ENCODE measurements around the gene PSMD1.

The PSMD1 gene

DNA sequence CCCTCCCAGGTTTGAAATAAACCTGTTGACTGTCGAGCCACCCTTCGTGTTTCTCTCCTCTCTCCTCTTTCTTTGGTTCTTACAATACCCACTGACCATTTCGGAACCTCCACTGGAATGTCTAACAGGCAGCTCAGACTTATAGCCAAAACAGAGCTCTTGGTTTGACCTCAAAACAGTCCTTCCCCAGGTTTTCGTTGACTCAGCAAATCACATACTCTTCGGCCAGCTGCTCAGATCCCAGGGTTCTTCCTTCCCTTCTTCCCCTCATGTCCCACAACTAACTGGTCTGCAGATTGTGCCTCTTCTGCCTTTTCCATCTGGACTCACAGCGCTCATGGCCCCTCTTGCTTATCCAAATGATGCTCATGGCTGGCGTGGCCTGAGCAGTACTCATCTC, 146.4 kb downstream of the PSMD1 start:
- Histone ChIP-seq H3K36me3 (ENCODE audit: control insufficient read depth, low read length) (no peaks in the 10 kb centered on the region), H4K20me1 (ENCODE audit: control insufficient read depth, insufficient read depth, low read depth, low read length) (no peaks in the 10 kb centered on the region), H3K27ac (ENCODE audit: low read depth, low read length) (no peak overlapping the region), H3F3A (ENCODE audit: control insufficient read depth, insufficient read depth) (peaks cover 4% of the 10 kb centered on the region; the same call in 1 of the 2 replicates), H3K9me3 (ENCODE audit: control insufficient read depth, insufficient read depth, low read length) (no peaks in the 10 kb centered on the region), H3K27me3 (ENCODE audit: control insufficient read depth, low read length) (no peaks in the 10 kb centered on the region), H3K4me2 (ENCODE audit: low read length) (no peak overlapping the region), H3K4me1 (ENCODE audit: control insufficient read depth, low read length) (peaks cover 13% of the 10 kb centered on the region), H3K79me2 (ENCODE audit: control insufficient read depth, low read length) (no peaks in the 10 kb centered on the region; the same call in 1 of the 2 replicates), H3K9me2 (replicated peaks; ENCODE audit: control insufficient read depth, low read length) (no peaks in the 10 kb centered on the region), H3K4me3 (ENCODE audit: low read length) (no peak overlapping the region)
- no peak for TF ChIP-seq EZH2phosphoT487 (IDR thresholded peaks at IDR 0.05; ENCODE audit: borderline replicate concordance, low read length)
- TF ChIP-seq, protein P1, sequence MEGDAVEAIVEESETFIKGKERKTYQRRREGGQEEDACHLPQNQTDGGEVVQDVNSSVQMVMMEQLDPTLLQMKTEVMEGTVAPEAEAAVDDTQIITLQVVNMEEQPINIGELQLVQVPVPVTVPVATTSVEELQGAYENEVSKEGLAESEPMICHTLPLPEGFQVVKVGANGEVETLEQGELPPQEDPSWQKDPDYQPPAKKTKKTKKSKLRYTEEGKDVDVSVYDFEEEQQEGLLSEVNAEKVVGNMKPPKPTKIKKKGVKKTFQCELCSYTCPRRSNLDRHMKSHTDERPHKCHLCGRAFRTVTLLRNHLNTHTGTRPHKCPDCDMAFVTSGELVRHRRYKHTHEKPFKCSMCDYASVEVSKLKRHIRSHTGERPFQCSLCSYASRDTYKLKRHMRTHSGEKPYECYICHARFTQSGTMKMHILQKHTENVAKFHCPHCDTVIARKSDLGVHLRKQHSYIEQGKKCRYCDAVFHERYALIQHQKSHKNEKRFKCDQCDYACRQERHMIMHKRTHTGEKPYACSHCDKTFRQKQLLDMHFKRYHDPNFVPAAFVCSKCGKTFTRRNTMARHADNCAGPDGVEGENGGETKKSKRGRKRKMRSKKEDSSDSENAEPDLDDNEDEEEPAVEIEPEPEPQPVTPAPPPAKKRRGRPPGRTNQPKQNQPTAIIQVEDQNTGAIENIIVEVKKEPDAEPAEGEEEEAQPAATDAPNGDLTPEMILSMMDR (IDR thresholded peaks at IDR 0.05; ENCODE audit: low read depth, low read length, poor library complexity, severe bottlenecking) = no peak

GRCh38 chr2:231204146-231204545, 147.5 kb downstream of the PSMD1 start:
- H3K9me2 ChIP-seq (replicated peaks; ENCODE audit: control insufficient read depth, low read length) = no peaks in the 10 kb centered on the region
- no peak overlapping the region for H3K27ac ChIP-seq (ENCODE audit: low read depth, low read length)
- H3K4me1 ChIP-seq (ENCODE audit: control insufficient read depth, low read length) = peaks cover 16% of the 10 kb centered on the region
- H3K4me2 ChIP-seq (ENCODE audit: low read length) = no peak overlapping the region
- peaks cover 4% of the 10 kb centered on the region; the same call in 1 of the 2 replicates for H3F3A ChIP-seq (ENCODE audit: control insufficient read depth, insufficient read depth)
- no peaks in the 10 kb centered on the region for H4K20me1 ChIP-seq (ENCODE audit: control insufficient read depth, insufficient read depth, low read depth, low read length)
- no peaks in the 10 kb centered on the region for H3K9me3 ChIP-seq (ENCODE audit: control insufficient read depth, insufficient read depth, low read length)
- H3K27me3 ChIP-seq (ENCODE audit: control insufficient read depth, low read length) = no peaks in the 10 kb centered on the region
- no peaks in the 10 kb centered on the region; the same call in 1 of the 2 replicates for H3K79me2 ChIP-seq (ENCODE audit: control insufficient read depth, low read length)
- H3K4me3 ChIP-seq (ENCODE audit: low read length) = no peak overlapping the region
- TF ChIP-seq EZH2phosphoT487 (IDR thresholded peaks at IDR 0.05; ENCODE audit: borderline replicate concordance, low read length) = no peak
- TF ChIP-seq, protein P1 (IDR thresholded peaks at IDR 0.05; ENCODE audit: low read depth, low read length, poor library complexity, severe bottlenecking) = no peak
- H3K36me3 ChIP-seq (ENCODE audit: control insufficient read depth, low read length) = no peaks in the 10 kb centered on the region

DNA sequence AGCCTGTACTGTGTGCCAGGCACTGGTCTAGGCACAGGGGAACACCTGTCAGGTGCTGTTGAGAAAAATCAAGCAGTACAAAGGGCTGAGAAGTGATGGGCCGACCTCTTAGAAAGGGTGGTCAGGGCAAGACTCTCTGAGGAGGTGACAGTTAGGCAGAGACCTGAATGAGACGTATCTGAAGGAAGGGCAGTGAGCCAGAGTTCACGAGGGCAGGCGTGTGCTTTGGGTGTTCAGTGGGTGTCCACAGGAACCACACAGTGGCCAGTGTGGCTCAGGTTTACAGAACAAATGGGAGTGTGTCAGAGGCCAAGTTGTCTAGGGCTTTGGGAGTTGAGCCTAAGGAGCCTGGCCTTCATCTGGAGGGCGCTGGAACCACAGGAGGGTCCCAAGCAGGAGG, 147.9 kb downstream of the PSMD1 start:
- Histone ChIP-seq H3F3A (ENCODE audit: control insufficient read depth, insufficient read depth) (peaks cover 4% of the 10 kb centered on the region; the same call in 1 of the 2 replicates), H3K4me1 (ENCODE audit: control insufficient read depth, low read length) (peaks cover 14% of the 10 kb centered on the region), H3K79me2 (ENCODE audit: control insufficient read depth, low read length) (no peaks in the 10 kb centered on the region), H3K4me2 (ENCODE audit: low read length) (no peak overlapping the region), H3K9me3 (ENCODE audit: control insufficient read depth, insufficient read depth, low read length) (no peaks in the 10 kb centered on the region), H3K36me3 (ENCODE audit: control insufficient read depth, low read length) (no peaks in the 10 kb centered on the region), H3K4me3 (ENCODE audit: low read length) (no peak overlapping the region), H3K9me2 (replicated peaks; ENCODE audit: control insufficient read depth, low read length) (no peaks in the 10 kb centered on the region), H3K27ac (ENCODE audit: low read depth, low read length) (no peak overlapping the region), H3K27me3 (ENCODE audit: control insufficient read depth, low read length) (no peaks in the 10 kb centered on the region), H4K20me1 (ENCODE audit: control insufficient read depth, insufficient read depth, low read depth, low read length) (no peaks in the 10 kb centered on the region)
- TF ChIP-seq, protein P1 (IDR thresholded peaks at IDR 0.05; ENCODE audit: low read depth, low read length, poor library complexity, severe bottlenecking) = no peak
- TF ChIP-seq EZH2phosphoT487 (IDR thresholded peaks at IDR 0.05; ENCODE audit: borderline replicate concordance, low read length) = no peak
